HT-29 (cell line): ENCODE results near the gene EMILIN2. TPM values are rescaled to one million over a fixed set of nuclear protein-coding genes. Genes with fewer than 3 reads are reported as not detected.

ENCODE experiments used
- DNase-seq: peaks from one replicate; pipeline ENCODE4 v3.0.0-alpha.2; 2015; ENCODE audit warnings: low spot score
- total RNA-seq: library from RNA; depleted of rRNA; stranded (reverse); fragments of >200 nt; shearing (Covaris generic); gene quantifications from 2 replicates; pipeline ENCODE4 v1.2.3, GENCODE V29; 2014

Gene EMILIN2
- total RNA-seq, 1 experiment from 2014 or later = 33.0 TPM

GRCh38 chr18:2898186-2898640, 51.4 kb downstream of the EMILIN2 start:
- no peak for DNase-seq

GRCh38 chr18:2900684-2901422, 54.0 kb downstream of the EMILIN2 start:
- DNase-seq = no peak

GRCh38 chr18:2901423-2901985, 54.7 kb downstream of the EMILIN2 start:
- DNase-seq = no peak

- no peak for DNase-seq
Measured at GRCh38 chr18:2902327-2902726, 55.5 kb downstream of the EMILIN2 start.

GRCh38 chr18:2903006-2903405, 56.2 kb downstream of the EMILIN2 start:
- DNase-seq = no peak

- peak; percentile 60 for DNase-seq
Measured at GRCh38 chr18:2905854-2906703, 59.3 kb downstream of the EMILIN2 start.

GRCh38 chr18:2906704-2907549, 60.1 kb downstream of the EMILIN2 start:
- DNase-seq = peak; percentile 41

GRCh38 chr18:2907550-2908135, 60.8 kb downstream of the EMILIN2 start:
- DNase-seq = no peak

- DNase-seq = no peak
Measured at GRCh38 chr18:2908166-2908945, 61.5 kb downstream of the EMILIN2 start.

GRCh38 chr18:2908946-2909335, 62.1 kb downstream of the EMILIN2 start:
- no peak for DNase-seq

- DNase-seq = no peak
Measured at GRCh38 chr18:2909431-2910140, 62.8 kb downstream of the EMILIN2 start.

GRCh38 chr18:2910261-2910660, 63.5 kb downstream of the EMILIN2 start:
- no peak for DNase-seq

GRCh38 chr18:2910751-2911425, 64.1 kb downstream of the EMILIN2 start:
- no peak for DNase-seq

GRCh38 chr18:2911533-2911932, 64.7 kb downstream of the EMILIN2 start:
- DNase-seq = no peak

- DNase-seq = no peak
Measured at GRCh38 chr18:2912357-2913299, 65.8 kb downstream of the EMILIN2 start.

- DNase-seq = no peak
Measured at GRCh38 chr18:2913398-2914005, 66.7 kb downstream of the EMILIN2 start.

- no peak for DNase-seq
Measured at GRCh38 chr18:2914185-2914880, 67.5 kb downstream of the EMILIN2 start.
